H1 (cell line): ENCODE results near the gene ZNF500. TPM values are rescaled to one million over a fixed set of nuclear protein-coding genes. Genes with fewer than 3 reads are reported as not detected.
"Not testable (repeated sequence)": the region's sequence is repeated elsewhere in the genome, so short reads cannot be mapped to it uniquely, and the experiment has no call there.

Source experiments
- CTCF ChIA-PET: fragments of 300-600 bp; sonication (Branson Sonifier 250); formaldehyde crosslinking; loops from one replicate; lab custom pipeline; 2021; ENCODE audit not compliant: partially characterized antibody; lab: Charles Lee
- POLR2A ChIA-PET: fragments of 300-600 bp; sonication (Branson Sonifier 250); formaldehyde crosslinking; loops from one replicate; lab custom pipeline; 2021; ENCODE audit warnings: inconsistent platforms; ENCODE audit not compliant: partially characterized antibody; lab: Charles Lee
- DNase-seq, 2 experiments: peaks; one replicate each; pipeline versions ENCODE4 v3.0.0 to v3.0.0-alpha.2; 2010 to 2022; ENCODE audit warnings: low spot score in 2 of 2, low read depth in 1 of 2, mixed read lengths in 1 of 2
- FAIRE-seq: peaks from 2 replicates; lab custom pipeline; 2011; peaks lifted over from hg19 to GRCh38; lab: Jason Lieb, UNC
- H2AFZ ChIP-seq: 2 replicates; pipeline ENCODE4 v1.8.1; 2012; ENCODE audit warnings: low read length, inconsistent platforms
- H2AK5ac ChIP-seq: 2 replicates; pipeline ENCODE4 v1.6.1; 2013; ENCODE audit warnings: low read depth, low read length
- H2BK120ac ChIP-seq: replicated peaks from 2 replicates; pipeline ENCODE3; 2013; ENCODE audit warnings: low read depth, low read length, inconsistent platforms
- H2BK12ac ChIP-seq: 2 replicates; pipeline ENCODE4 v1.6.1; 2013; ENCODE audit warnings: low read depth, low read length
- H2BK15ac ChIP-seq: 2 replicates; pipeline ENCODE4 v1.6.1; 2013; ENCODE audit warnings: low read length
- H2BK20ac ChIP-seq: 2 replicates; pipeline ENCODE4 v1.6.1; 2013; ENCODE audit warnings: low read length
- H2BK5ac ChIP-seq: 2 replicates; pipeline ENCODE4 v1.6.1; 2013; ENCODE audit warnings: low read depth, low read length
- H3K14ac ChIP-seq: 2 replicates; pipeline ENCODE4 v1.6.1; 2013; ENCODE audit warnings: inconsistent platforms; ENCODE audit not compliant: insufficient read length
- H3K18ac ChIP-seq: 2 replicates; pipeline ENCODE4 v1.6.1; 2013; ENCODE audit warnings: low read length; ENCODE audit errors: extremely low read depth
- H3K23ac ChIP-seq: 2 replicates; pipeline ENCODE4 v1.6.1; 2013; ENCODE audit warnings: inconsistent platforms; ENCODE audit not compliant: insufficient read length
- H3K23me2 ChIP-seq: 2 replicates; pipeline ENCODE4 v1.6.1; 2013; ENCODE audit warnings: low read depth, low read length
- H3K27ac ChIP-seq: 2 replicates; pipeline ENCODE4 v1.6.1; 2011; ENCODE audit warnings: low read depth, low read length, inconsistent platforms
- H3K27me3 ChIP-seq, 4 experiments: replicated peaks in 1 of 4; 1 replicate in 1 of 4; 2 replicates in 3 of 4; pipeline versions ENCODE4 v1.6.1 to v1.8.1; 2011 to 2013; ENCODE audit warnings: low read length in 3 of 4, mild to moderate bottlenecking in 3 of 4, inconsistent platforms in 2 of 4, mixed read lengths in 2 of 4, moderate library complexity in 1 of 4; ENCODE audit not compliant: control insufficient read depth in 3 of 4, insufficient read depth in 3 of 4; ENCODE audit errors: extremely low read depth in 1 of 4
- H3K36me3 ChIP-seq, 4 experiments: 2 replicates each; pipeline versions ENCODE4 v1.6.1 to v1.8.1; 2011 to 2013; ENCODE audit warnings: mild to moderate bottlenecking in 4 of 4, low read length in 3 of 4, moderate library complexity in 2 of 4, control low read depth in 1 of 4, inconsistent platforms in 1 of 4; ENCODE audit not compliant: insufficient read depth in 4 of 4, control insufficient read depth in 2 of 4
- H3K4ac ChIP-seq: replicated peaks from 2 replicates; pipeline ENCODE3; 2013; ENCODE audit warnings: low read length, low read depth, mixed read lengths, inconsistent platforms; ENCODE audit not compliant: insufficient read length
- H3K4me1 ChIP-seq, 4 experiments: replicated peaks in 1 of 4; 1 replicate in 1 of 4; 2 replicates in 3 of 4; pipeline versions ENCODE4 v1.6.1 to v1.8.1; 2011 to 2013; ENCODE audit warnings: low read length in 3 of 4, inconsistent platforms in 2 of 4, mixed read lengths in 1 of 4; ENCODE audit not compliant: insufficient read depth in 4 of 4, control insufficient read depth in 3 of 4
- H3K4me2 ChIP-seq, 2 experiments: 2 replicates each; pipeline versions ENCODE4 v1.6.1 to v1.8.1; 2011 to 2013; ENCODE audit warnings: low read depth in 2 of 2, low read length in 2 of 2, control low read depth in 1 of 2, inconsistent platforms in 1 of 2, mild to moderate bottlenecking in 1 of 2; ENCODE audit not compliant: insufficient read depth in 1 of 2
- H3K4me3 ChIP-seq, 4 experiments: fragments of 200-600, 300-600 bp in 1 of 4; sonication (generic), shearing (Covaris generic), sonication (Bioruptor Twin) in 1 of 4; 2 replicates each; pipeline versions ENCODE4 v1.5.1 to v1.8.1; 2011 to 2016; ENCODE audit warnings: low read length in 4 of 4, low read depth in 3 of 4, control low read depth in 2 of 4, inconsistent platforms in 2 of 4, mild to moderate bottlenecking in 2 of 4, mixed read lengths in 1 of 4, moderate library complexity in 1 of 4; ENCODE audit not compliant: insufficient read depth in 2 of 4; ENCODE audit errors: extremely low read depth in 1 of 4
- H3K56ac ChIP-seq: replicated peaks from 2 replicates; pipeline ENCODE3; 2013; ENCODE audit warnings: low read depth, mild to moderate bottlenecking, mixed read lengths, low read length, inconsistent platforms; ENCODE audit not compliant: insufficient read length
- H3K79me1 ChIP-seq: 2 replicates; pipeline ENCODE4 v1.6.1; 2013; ENCODE audit warnings: low read depth, low read length, control low read depth
- H3K79me2 ChIP-seq, 2 experiments: 2 replicates each; pipeline versions ENCODE4 v1.6.1 to v1.8.1; 2012 to 2013; ENCODE audit warnings: low read length in 2 of 2, mild to moderate bottlenecking in 2 of 2, inconsistent platforms in 1 of 2; ENCODE audit not compliant: insufficient read depth in 2 of 2, control insufficient read depth in 1 of 2
- H3K9ac ChIP-seq, 4 experiments: replicated peaks in 1 of 4; 1 replicate in 1 of 4; 2 replicates in 3 of 4; pipeline versions ENCODE4 v1.6.1 to v1.8.1; 2011 to 2013; ENCODE audit warnings: low read depth in 3 of 4, low read length in 3 of 4, control low read depth in 2 of 4, mild to moderate bottlenecking in 2 of 4, moderate library complexity in 2 of 4, inconsistent platforms in 1 of 4; ENCODE audit errors: extremely low read depth in 1 of 4
- H3K9me3 ChIP-seq, 2 experiments: 2 replicates each; pipeline versions ENCODE4 v1.6.1 to v1.8.1; 2012 to 2013; ENCODE audit warnings: mild to moderate bottlenecking in 2 of 2, moderate library complexity in 2 of 2, control low read depth in 1 of 2, inconsistent platforms in 1 of 2, low read depth in 1 of 2, low read length in 1 of 2, mixed read lengths in 1 of 2; ENCODE audit not compliant: insufficient read depth in 2 of 2
- H4K20me1 ChIP-seq, 2 experiments: replicated peaks in 1 of 2; 2 replicates each; pipeline versions ENCODE3 to v1.8.1; 2011 to 2013; ENCODE audit warnings: inconsistent platforms in 2 of 2, low read length in 2 of 2, mild to moderate bottlenecking in 1 of 2; ENCODE audit not compliant: insufficient read depth in 2 of 2, control insufficient read depth in 1 of 2
- H4K5ac ChIP-seq: 2 replicates; pipeline ENCODE4 v1.6.1; 2013; ENCODE audit warnings: low read length, low read depth, mixed read lengths, inconsistent platforms; ENCODE audit not compliant: insufficient read length
- H4K8ac ChIP-seq: 2 replicates; pipeline ENCODE4 v1.8.0; 2013; ENCODE audit warnings: mild to moderate bottlenecking, moderate library complexity, low read length, inconsistent platforms; ENCODE audit not compliant: insufficient read depth; ENCODE audit errors: extremely low read depth
- H4K91ac ChIP-seq: replicated peaks from 2 replicates; pipeline ENCODE3; 2013; ENCODE audit warnings: low read length, mixed read lengths, inconsistent platforms; ENCODE audit not compliant: insufficient read length
- WGBS, 2 experiments: shearing (Covaris generic) in 1 of 2; methylation state at CpG; one replicate each; pipeline versions ENCODE4 v1.1.6 to v1.1.7; 2013 to 2015; ENCODE audit warnings: low lambda C conversion rate in 2 of 2, mixed read lengths in 2 of 2, inconsistent platforms in 1 of 2, low coverage in 1 of 2, missing lambda C conversion rate in 1 of 2; ENCODE audit not compliant: insufficient replicate concordance in 2 of 2, insufficient coverage in 1 of 2, insufficient read length in 1 of 2; ENCODE audit errors: extremely low coverage in 1 of 2, missing lambda C conversion rate in 1 of 2; 5-methylcytosine and 5-hydroxymethylcytosine counted together
- polyA plus RNA-seq, 7 experiments: library from polyadenylated mRNA; depleted of rRNA in 3 of 7; stranded (reverse) in 5 of 7; unstranded in 2 of 7; fragments of >200 nt in 5 of 7; fragments of 200-250 nt in 2 of 7; gene quantifications; 1 replicate in 5 of 7; 2 replicates in 1 of 7; 4 replicates in 1 of 7; pipeline versions ENCODE4 v1.2.1 to v1.2.3, GENCODE V29; 2011 to 2013; ENCODE audit warnings: missing spikeins in 2 of 7, mixed read lengths in 2 of 7
- total RNA-seq: library from RNA; stranded (reverse); fragmentation: NEBNext Ultra II Directional; extraction: Animal tissue kit (Norgen Biotek cat#: 25700); gene quantifications from 2 replicates; pipeline ENCODE4 v1.2.1, GENCODE V29; 2021

ZNF500 gene
- total and polyA plus RNA-seq, 2 of the 8 experiments (the other 6 are each of a cell fraction or from before 2014, with no cell fraction given) = 10.3 to 10.4 TPM

DNA sequence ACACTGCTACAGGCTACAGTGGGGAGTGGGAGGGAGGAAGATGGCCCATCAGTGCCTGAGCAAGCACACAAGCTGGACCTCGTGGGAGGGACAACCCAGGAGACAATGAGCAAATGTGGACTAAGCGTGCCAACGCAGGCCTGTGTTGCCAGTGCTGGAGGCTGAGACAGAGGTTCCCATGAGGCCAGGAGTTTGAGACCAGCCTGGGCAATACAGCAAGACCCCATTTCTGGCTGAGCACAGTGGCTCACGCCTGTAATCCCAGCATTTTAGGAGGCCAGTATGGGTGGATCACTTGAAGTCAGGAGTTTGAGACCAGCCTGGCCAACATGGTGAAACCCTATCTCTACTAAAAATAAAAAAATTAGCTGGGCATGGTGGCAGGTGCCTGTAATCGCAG lies 28.6 kb downstream of the ZNF500 start:
- CTCF ChIA-PET = interaction anchor here (1.1 to 2.1 kb wide), 2 partner anchors 15 to 22 kb away, joined by 3 to 6 read pairs; no protein-coding TSS in a partner anchor
- H3K4ac ChIP-seq, H4K8ac ChIP-seq, H3K4me2 ChIP-seq, H3K4me1 ChIP-seq, H3K9me3 ChIP-seq, H3K56ac ChIP-seq, H4K20me1 ChIP-seq, H3K79me1 ChIP-seq, H3K23ac ChIP-seq, H4K5ac ChIP-seq, H2AK5ac ChIP-seq, H3K27me3 ChIP-seq, DNase-seq, H3K79me2 ChIP-seq, H4K91ac ChIP-seq, H3K4me3 ChIP-seq, H3K23me2 ChIP-seq, H3K9ac ChIP-seq, H3K14ac ChIP-seq, H2BK20ac ChIP-seq, H2BK120ac ChIP-seq, H3K36me3 ChIP-seq, H3K18ac ChIP-seq, H3K27ac ChIP-seq, H2BK5ac ChIP-seq, H2AFZ ChIP-seq, FAIRE-seq: not testable (repeated sequence)
- 97% methylated on average over 5 of the region's 5 CpGs; no CpG with 5 or more reads in 1 of the 2 experiments for WGBS, 2 experiments
- peak overlapping the region; percentile 50; the same call in 1 of the 2 replicates for H2BK12ac ChIP-seq
- peak overlapping the region; percentile 98; the same call in 1 of the 2 replicates for H2BK15ac ChIP-seq
- POLR2A ChIA-PET = interaction anchor here (1.0 to 5.0 kb wide), 4 partner anchors 9 to 30 kb away, joined by 3 to 30 read pairs (median 4); no protein-coding TSS in a partner anchor
